GM12878 (cell line): ENCODE results near the gene GPI. TPM values are rescaled to one million over a fixed set of nuclear protein-coding genes. Genes with fewer than 3 reads are reported as not detected.
A peak's percentile ranks its signal among the peaks of the same experiment; 100 is the strongest.

ENCODE experiments used
- ATAC-seq: fragments of 200-7000 bp; cut with Tn5 transposase; 3 replicates; pipeline ENCODE4 v1.9.1; 2020; ENCODE audit warnings: mild to moderate bottlenecking, moderate library complexity
- BruUV-seq: library from RNA; stranded (reverse); fragments of 400-500 nt; replicated peaks from 2 replicates; lab custom pipeline; 2021; lab: Mats Ljungman, UMichigan
- CTCF ChIA-PET: fragments of 300-600 bp; sonication (Branson Sonifier 250); formaldehyde crosslinking; extraction: SDS; loops from one replicate; lab custom pipeline; 2021; ENCODE audit warnings: inconsistent platforms; lab: Yijun Ruan, JAX
- POLR2A ChIA-PET: fragments of 350-600 bp; formaldehyde crosslinking; extraction: SDS; loops from one replicate; lab custom pipeline; 2021; ENCODE audit warnings: inconsistent platforms; lab: Charles Lee
- RAD21 ChIA-PET: fragments of 300-600 bp; sonication (Branson Sonifier 250); formaldehyde crosslinking; loops from one replicate; lab custom pipeline; 2023; ENCODE audit warnings: antibody characterized with exemption; ENCODE audit not compliant: unreplicated experiment; lab: Charles Lee
- SMC1A ChIA-PET: fragments of 300-600 bp; sonication (Branson Sonifier 250); formaldehyde crosslinking; loops from one replicate; lab custom pipeline; 2023; ENCODE audit not compliant: unreplicated experiment, uncharacterized antibody; lab: Charles Lee
- DNase-seq: peaks from one replicate; pipeline ENCODE4 v3.0.0-alpha.2; 2011; ENCODE audit warnings: low read depth, low spot score
- FAIRE-seq: peaks from 3 replicates; lab custom pipeline; 2011; peaks lifted over from hg19 to GRCh38; lab: Jason Lieb, UNC
- H2AFZ ChIP-seq: 2 replicates; pipeline ENCODE4 v1.6.0; 2011; ENCODE audit warnings: low read depth, low read length, control low read depth; ENCODE audit not compliant: control insufficient read depth
- H3K27ac ChIP-seq: 2 replicates; pipeline ENCODE4 v1.5.1; 2011; ENCODE audit warnings: control low read depth; ENCODE audit not compliant: control insufficient read depth, insufficient read depth
- H3K27me3 ChIP-seq, 2 experiments: replicated peaks in 1 of 2; 2 replicates each; pipeline versions ENCODE4 v1.6.0 to v1.6.1; 2011; ENCODE audit warnings: low read length in 1 of 2; ENCODE audit not compliant: control insufficient read depth in 2 of 2, insufficient read depth in 2 of 2
- H3K36me3 ChIP-seq, 2 experiments: 2 replicates each; pipeline ENCODE4 v1.5.1; 2011; ENCODE audit warnings: low read length in 1 of 2; ENCODE audit not compliant: control insufficient read depth in 2 of 2, insufficient read depth in 2 of 2
- H3K4me1 ChIP-seq: 2 replicates; pipeline ENCODE4 v1.6.1; 2011; ENCODE audit warnings: mild to moderate bottlenecking, low read length, moderate library complexity, mixed read lengths; ENCODE audit not compliant: control insufficient read depth, insufficient read depth
- H3K4me2 ChIP-seq: 2 replicates; pipeline ENCODE4 v1.6.0; 2011; ENCODE audit warnings: control low read depth; ENCODE audit not compliant: control insufficient read depth, insufficient read depth
- H3K4me3 ChIP-seq: fragments of 200-600 bp; sonication (generic); 2 replicates; pipeline ENCODE4 v1.5.1; 2016
- H3K79me2 ChIP-seq: 2 replicates; pipeline ENCODE4 v1.6.0; 2011; ENCODE audit warnings: low read length; ENCODE audit not compliant: control insufficient read depth, insufficient read depth
- H3K9ac ChIP-seq: 2 replicates; pipeline ENCODE4 v1.8.0; 2011; ENCODE audit warnings: low read length, control low read depth, mixed read lengths; ENCODE audit not compliant: control insufficient read depth, insufficient read depth
- H3K9me3 ChIP-seq: replicated peaks from 3 replicates; pipeline ENCODE4 v1.5.1; 2011; ENCODE audit warnings: mild to moderate bottlenecking, low read length; ENCODE audit not compliant: control insufficient read depth, insufficient read depth
- H4K20me1 ChIP-seq: 2 replicates; pipeline ENCODE4 v1.6.0; 2011; ENCODE audit not compliant: control insufficient read depth, insufficient read depth
- CREB1 ChIP-seq: IDR thresholded peaks from 2 replicates; pipeline ENCODE4 v1.6.1; 2012; ENCODE audit warnings: low read depth, mild to moderate bottlenecking, inconsistent platforms
- EP300 ChIP-seq, 2 experiments: fragments of 150-350 bp in 1 of 2; IDR thresholded peaks; 2 replicates each; pipeline ENCODE4 v1.6.1; 2011 to 2012; ENCODE audit warnings: low read depth in 2 of 2, low read length in 2 of 2, borderline replicate concordance in 1 of 2, improper control_type of control experiment in 1 of 2, inconsistent platforms in 1 of 2; ENCODE audit not compliant: control insufficient read depth in 1 of 2
- ETV6 ChIP-seq, 2 experiments: fragments of 450-650 bp in 1 of 2; IDR thresholded peaks in 1 of 2; conservative IDR thresholded peaks in 1 of 2; 2 replicates each; pipeline ENCODE4 v1.6.1; 2014; ENCODE audit warnings: antibody characterized with exemption in 1 of 2, borderline replicate concordance in 1 of 2, low read depth in 1 of 2, mild to moderate bottlenecking in 1 of 2, moderate library complexity in 1 of 2
- GATAD2B ChIP-seq: fragments of 450-650 bp; conservative IDR thresholded peaks from 2 replicates; pipeline ENCODE4 v1.6.1; 2017; ENCODE audit warnings: low read depth, mild to moderate bottlenecking, moderate library complexity
- HDAC2 ChIP-seq: fragments of 200-600 bp; sonication (generic); IDR thresholded peaks from 2 replicates; pipeline ENCODE4 v1.6.1; 2017
- MYB ChIP-seq: fragments of 150-350 bp; IDR thresholded peaks from 2 replicates; pipeline ENCODE4 v1.6.1; 2014; ENCODE audit warnings: mild to moderate bottlenecking, low read depth, low read length, borderline replicate concordance
- NKRF ChIP-seq: fragments of 450-650 bp; conservative IDR thresholded peaks from 2 replicates; pipeline ENCODE4 v1.6.1; 2017; ENCODE audit warnings: mild to moderate bottlenecking, moderate library complexity
- NRF1 ChIP-seq: conservative IDR thresholded peaks from 2 replicates; pipeline ENCODE4 v1.6.1; 2011; ENCODE audit warnings: mild to moderate bottlenecking, low read depth, low read length, improper control_type of control experiment
- PBX3 ChIP-seq: IDR thresholded peaks from 2 replicates; pipeline ENCODE4 v1.6.1; 2011; ENCODE audit warnings: mild to moderate bottlenecking, low read depth, low read length, moderate library complexity; ENCODE audit not compliant: insufficient replicate concordance
- POLR2AphosphoS5 ChIP-seq: IDR thresholded peaks from 2 replicates; pipeline ENCODE4 v1.6.1; 2011; ENCODE audit warnings: mild to moderate bottlenecking, low read length, inconsistent platforms
- POU2F2 ChIP-seq: IDR thresholded peaks from 3 replicates; pipeline ENCODE4 v1.6.1; 2011; ENCODE audit warnings: low read depth, mild to moderate bottlenecking, low read length, borderline replicate concordance
- SPI1 ChIP-seq: IDR thresholded peaks from 2 replicates; pipeline ENCODE4 v1.6.1; 2011; ENCODE audit warnings: low read depth, mild to moderate bottlenecking, low read length, moderate library complexity, borderline replicate concordance; ENCODE audit not compliant: insufficient read depth
- YY1 ChIP-seq: IDR thresholded peaks from 2 replicates; pipeline ENCODE4 v1.6.1; 2011; ENCODE audit warnings: low read depth, mild to moderate bottlenecking, low read length
- ZNF687 ChIP-seq: fragments of 450-650 bp; IDR thresholded peaks from 2 replicates; pipeline ENCODE4 v1.6.1; 2017; ENCODE audit warnings: mild to moderate bottlenecking, moderate library complexity
- WGBS: methylation state at CpG from one replicate; pipeline ENCODE4 v1.1.6; 2016; ENCODE audit warnings: low lambda C conversion rate; ENCODE audit not compliant: insufficient replicate concordance, insufficient coverage; ENCODE audit errors: missing lambda C conversion rate; 5-methylcytosine and 5-hydroxymethylcytosine counted together
- in situ Hi-C: fragments of 300-500 bp; cut with MboI; formaldehyde crosslinking; loops from 9 replicates; pipeline ENCODE4 v1.14.3; 2018; ENCODE audit warnings: mixed read lengths
- intact Hi-C: fragments of 100-400 bp; cut with micrococcal nuclease; formaldehyde crosslinking; loops from one replicate; pipeline ENCODE4 v1.14.2; 2022; ENCODE audit not compliant: unreplicated experiment
- polyA plus RNA-seq, 11 experiments: library from polyadenylated mRNA; depleted of rRNA in 4 of 11; unstranded in 6 of 11; stranded (reverse) in 5 of 11; fragments of >200 nt; fragmentation: Nextera tagmentation in 4 of 11; fragmentation: Illumina TruSeq in 1 of 11; extraction: Ambion mirVana in 4 of 11; extraction: Trizol in 1 of 11; gene quantifications; 1 replicate in 1 of 11; 2 replicates in 10 of 11; pipeline versions ENCODE4 v1.2.1 to v1.2.3, GENCODE V29; 2011 to 2016; ENCODE audit warnings: inconsistent platforms in 2 of 11, missing spikeins in 2 of 11, low read depth in 1 of 11
- total RNA-seq, 4 experiments: library from RNA; depleted of rRNA in 3 of 4; stranded (reverse); fragments of >200 nt in 3 of 4; fragmentation: Illumina TruSeq in 1 of 4; extraction: Trizol in 1 of 4; gene quantifications; 2 replicates each; pipeline versions ENCODE4 v1.2.1 to v1.2.3, GENCODE V29; 2013 to 2021

Gene GPI
- total and polyA plus RNA-seq, 10 of the 15 experiments (the other 5 are each of a cell fraction or from before 2014, with no cell fraction given): 124 to 400 (median 190) TPM

- no peak for TF ChIP-seq ETV6 (conservative IDR thresholded peaks at IDR 0.05 in 1 of 2, IDR thresholded peaks at IDR 0.05 in 1 of 2; ENCODE audit: borderline replicate concordance in 1 of 2, low read depth in 1 of 2)
- peak; percentile 13; the same call in 1 of the 2 replicates for TF ChIP-seq CREB1
- peak; percentile 76 for TF ChIP-seq YY1
- TF ChIP-seq POLR2AphosphoS5: peak; percentile 75; the same call in 1 of the 2 replicates
- peak; percentile 24; the same call in 1 of the 2 replicates for TF ChIP-seq NRF1
- peak; percentile 83 for TF ChIP-seq NKRF
- TF ChIP-seq GATAD2B: peak; percentile 51; the same call in 1 of the 2 replicates
These were observed at the start of gene GPI (continued) for GRCh38 chr19:34364830-34365462.

- no TSS peak for BruUV-seq
- no peak overlapping the region for H3K4me3 ChIP-seq
- TF ChIP-seq ZNF687 (no peak), HDAC2 (no peak), POU2F2 (no peak), MYB (no peak), SPI1 (no peak), PBX3 (no peak), EP300 (IDR thresholded peaks at IDR 0.05; ENCODE audit: borderline replicate concordance in 1 of 2, control insufficient read depth in 1 of 2, low read depth in 2 of 2, low read length in 2 of 2) (no peak)
These were observed 48.7 kb upstream of the GPI start for GRCh38 chr19:34316247-34316646.

More at GRCh38 chr19:34316247-34316646, 48.7 kb upstream of the GPI start:
- H2AFZ ChIP-seq: no peak overlapping the region
- WGBS: 47% methylated on average over 2 of the region's 2 CpGs
- ATAC-seq: no peak
- ChIA-PET CTCF (interaction anchor here (0.8 to 1.4 kb wide), 7 partner anchors 8 to 99 kb away, joined by 3 to 5 read pairs (median 4); no protein-coding TSS in a partner anchor), RAD21 (no interaction called here), POLR2A (interaction anchor here (0.6 kb wide), 1 partner anchor 62 kb away, joined by 5 read pairs; no protein-coding TSS in a partner anchor), SMC1A (no interaction called here)
- H3K27me3 ChIP-seq: no peaks in the 10 kb centered on the region
- no peak overlapping the region for H3K9ac ChIP-seq
- no peak overlapping the region for H3K4me2 ChIP-seq
- in situ Hi-C loops: no loop called here
- peaks cover 12% of the 10 kb centered on the region for H3K4me1 ChIP-seq
- H3K27ac ChIP-seq: no peak overlapping the region
- intact Hi-C loops: no loop called here
- no peak for FAIRE-seq
- no peak for DNase-seq
- H3K79me2 ChIP-seq: no peaks in the 10 kb centered on the region; the same call in 1 of the 2 replicates
- H4K20me1 ChIP-seq: no peaks in the 10 kb centered on the region
- peaks cover 0 to 5% of the 10 kb centered on the region in 2 experiments; a peak in 1 of 4 replicates for H3K36me3 ChIP-seq
- H3K9me3 ChIP-seq: no peaks in the 10 kb centered on the region
